HepG2 (cell line): Measurements from ENCODE around the gene C14orf93. TPM values are rescaled to one million over a fixed set of nuclear protein-coding genes. Genes with fewer than 3 reads are reported as not detected.

ENCODE experiments used
- HMG20A ChIP-seq: IDR thresholded peaks from 2 replicates; pipeline ENCODE4 v1.6.1; 2016; ENCODE audit warnings: borderline replicate concordance
- MIER3 ChIP-seq: IDR thresholded peaks from 2 replicates; pipeline ENCODE4 v1.6.1; 2016; ENCODE audit warnings: missing compliant biosample characterization, borderline replicate concordance
- MTF2 ChIP-seq: sonication (generic); formaldehyde crosslinking; IDR thresholded peaks from 2 replicates; pipeline ENCODE4 v1.5.0; 2020; ENCODE audit warnings: missing genetic modification reagents, borderline replicate concordance
- RARG ChIP-seq: sonication (generic); formaldehyde crosslinking; IDR thresholded peaks from 2 replicates; pipeline ENCODE4 v1.4.0; 2020; ENCODE audit warnings: low read depth, mild to moderate bottlenecking, missing genetic modification reagents
- RBFOX2 ChIP-seq: fragments of 200-400 bp; formaldehyde crosslinking; IDR thresholded peaks from 2 replicates; pipeline ENCODE4 v1.6.1; 2017; ENCODE audit warnings: low read depth, mild to moderate bottlenecking, low read length
- RFX1 ChIP-seq: fragments of 450-650 bp; IDR thresholded peaks from 2 replicates; pipeline ENCODE4 v1.6.1; 2017
- SAFB2 ChIP-seq: sonication (generic); formaldehyde crosslinking; IDR thresholded peaks from 2 replicates; pipeline ENCODE4 v1.5.1; 2020; ENCODE audit warnings: missing genetic modification reagents, low read depth, mild to moderate bottlenecking, borderline replicate concordance
- SCMH1 ChIP-seq: sonication (generic); formaldehyde crosslinking; IDR thresholded peaks from 2 replicates; pipeline ENCODE4 v1.9.0; 2021; ENCODE audit warnings: missing genetic modification reagents, mild to moderate bottlenecking, borderline replicate concordance
- TCF7 ChIP-seq: sonication (generic); IDR thresholded peaks from 2 replicates; pipeline ENCODE4 v1.6.1; 2016; ENCODE audit warnings: antibody characterized with exemption, low read depth
- ZNF232 ChIP-seq: sonication (generic); formaldehyde crosslinking; IDR thresholded peaks from 2 replicates; pipeline ENCODE4 v1.4.0; 2020; ENCODE audit warnings: missing genetic modification reagents, borderline replicate concordance
- ZNF3 ChIP-seq: IDR thresholded peaks from 2 replicates; pipeline ENCODE4 v1.7.0; 2017; ENCODE audit warnings: inconsistent platforms
- ZNF317 ChIP-seq: sonication (generic); formaldehyde crosslinking; IDR thresholded peaks from 2 replicates; pipeline ENCODE4 v1.5.0; 2020; ENCODE audit warnings: mild to moderate bottlenecking, missing genetic modification reagents
- ZNF331 ChIP-seq: sonication (generic); formaldehyde crosslinking; IDR thresholded peaks from 2 replicates; pipeline ENCODE4 v1.4.0; 2020; ENCODE audit warnings: missing genetic modification reagents
- ZNF34 ChIP-seq: sonication (generic); formaldehyde crosslinking; IDR thresholded peaks from 2 replicates; pipeline ENCODE4 v1.4.0; 2020; ENCODE audit warnings: mild to moderate bottlenecking, missing genetic modification reagents, borderline replicate concordance
- ZNF558 ChIP-seq: sonication (generic); formaldehyde crosslinking; IDR thresholded peaks from 2 replicates; pipeline ENCODE4 v1.9.0; 2022; ENCODE audit warnings: mild to moderate bottlenecking, missing genetic modification reagents, borderline replicate concordance
- ZNF83 ChIP-seq: sonication (generic); formaldehyde crosslinking; IDR thresholded peaks from 2 replicates; pipeline ENCODE4 v1.4.0; 2020; ENCODE audit warnings: missing genetic modification reagents, mild to moderate bottlenecking, borderline replicate concordance
- polyA plus RNA-seq, 8 experiments: library from polyadenylated mRNA; depleted of rRNA in 3 of 8; stranded (reverse) in 7 of 8; unstranded in 1 of 8; fragments of >200 nt; fragmentation: Illumina TruSeq in 4 of 8; extraction: Trizol in 4 of 8; gene quantifications; 2 replicates each; pipeline versions ENCODE4 v1.2.1 to v1.2.3, GENCODE V29; 2011 to 2016; ENCODE audit warnings: low read depth in 4 of 8, missing spikeins in 1 of 8, mixed read lengths in 1 of 8; ENCODE audit not compliant: insufficient read depth in 1 of 8
- total RNA-seq, 5 experiments: library from RNA; depleted of rRNA; stranded (reverse); fragments of >200 nt; fragmentation: Illumina TruSeq; extraction: Trizol; gene quantifications; 2 replicates each; pipeline ENCODE4 v1.2.3, GENCODE V29; 2016; ENCODE audit warnings: low read depth in 1 of 5
- TF ChIP-seq, protein P1 (sequence below): sonication (generic); formaldehyde crosslinking; IDR thresholded peaks from 2 replicates; pipeline ENCODE4 v1.9.0; 2021; ENCODE audit warnings: missing genetic modification reagents, mild to moderate bottlenecking, borderline replicate concordance
- TF ChIP-seq, protein P2 (sequence below): sonication (generic); formaldehyde crosslinking; IDR thresholded peaks from 2 replicates; pipeline ENCODE4 v1.9.0; 2022; ENCODE audit warnings: low read depth, missing genetic modification reagents
- TF ChIP-seq, protein P3 (sequence below): sonication (generic); formaldehyde crosslinking; IDR thresholded peaks from 2 replicates; pipeline ENCODE4 v1.5.1; 2020; ENCODE audit warnings: missing genetic modification reagents, mild to moderate bottlenecking, borderline replicate concordance
- TF ChIP-seq, protein P4 (sequence below): sonication (generic); formaldehyde crosslinking; IDR thresholded peaks from 2 replicates; pipeline ENCODE4 v1.4.0; 2020; ENCODE audit warnings: missing genetic modification reagents, borderline replicate concordance
- TF ChIP-seq, protein P5 (sequence below): sonication (generic); formaldehyde crosslinking; IDR thresholded peaks from 2 replicates; pipeline ENCODE4 v1.4.0; 2020; ENCODE audit warnings: mild to moderate bottlenecking, missing genetic modification reagents

Gene C14orf93
- total and polyA plus RNA-seq, 2 of the 13 experiments (the other 11 are each of a cell fraction or from before 2014, with no cell fraction given): 11.4 to 22.5 TPM

DNA sequence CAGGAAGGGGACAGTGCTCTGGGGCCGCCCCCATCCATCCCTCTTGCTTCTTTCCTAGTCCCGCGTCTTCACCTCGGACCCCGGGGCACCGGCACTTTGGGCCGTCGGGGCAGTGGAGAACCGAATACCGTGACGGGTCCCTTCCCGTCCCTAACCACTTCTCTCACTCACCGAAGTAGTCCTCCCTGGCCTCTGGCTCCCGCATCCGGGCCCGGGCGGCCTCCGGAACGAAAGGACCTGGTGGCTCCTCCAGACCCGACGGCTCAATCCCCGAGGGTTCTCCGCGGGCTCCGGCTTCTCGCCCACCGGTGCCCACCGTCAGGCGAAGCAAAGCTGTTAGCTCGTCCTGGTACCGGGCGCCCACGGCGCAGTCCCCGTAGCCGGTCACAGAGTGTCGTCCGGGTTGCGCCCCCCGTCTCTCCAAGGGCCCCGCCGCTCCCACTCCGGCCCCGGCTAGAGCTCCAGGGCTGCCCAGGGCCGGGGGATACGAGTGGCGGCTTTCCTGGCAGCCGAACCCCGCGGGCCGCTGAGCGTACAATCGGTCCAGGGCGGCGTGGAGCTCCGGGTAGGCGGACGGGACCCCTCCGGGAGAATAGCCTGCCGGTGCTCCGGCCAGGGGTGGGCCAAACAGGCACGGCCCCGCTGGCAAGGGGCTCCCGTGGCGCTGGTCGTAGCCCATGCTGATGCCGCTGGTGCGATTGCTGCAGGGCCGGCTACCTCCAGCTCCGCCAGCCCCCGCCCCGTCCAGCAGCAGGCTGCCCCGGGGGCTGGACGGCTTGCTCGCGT is 28.7 kb downstream of the C14orf93 start (continued):
- TF ChIP-seq, protein P1, sequence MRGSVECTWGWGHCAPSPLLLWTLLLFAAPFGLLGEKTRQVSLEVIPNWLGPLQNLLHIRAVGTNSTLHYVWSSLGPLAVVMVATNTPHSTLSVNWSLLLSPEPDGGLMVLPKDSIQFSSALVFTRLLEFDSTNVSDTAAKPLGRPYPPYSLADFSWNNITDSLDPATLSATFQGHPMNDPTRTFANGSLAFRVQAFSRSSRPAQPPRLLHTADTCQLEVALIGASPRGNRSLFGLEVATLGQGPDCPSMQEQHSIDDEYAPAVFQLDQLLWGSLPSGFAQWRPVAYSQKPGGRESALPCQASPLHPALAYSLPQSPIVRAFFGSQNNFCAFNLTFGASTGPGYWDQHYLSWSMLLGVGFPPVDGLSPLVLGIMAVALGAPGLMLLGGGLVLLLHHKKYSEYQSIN: no peak
- TF ChIP-seq ZNF3 (no peak), RARG (CRISPR knock-in tag) (no peak; the same call in 1 of the 2 replicates), ZNF83 (CRISPR knock-in tag) (no peak; the same call in 1 of the 2 replicates), TCF7 (no peak), RFX1 (no peak), MTF2 (CRISPR knock-in tag) (no peak), ZNF558 (no peak), MIER3 (CRISPR knock-in tag) (peak; percentile 47; the same call in 1 of the 2 replicates), SAFB2 (CRISPR knock-in tag) (0 out of 2 replicates have a peak, but pooled peaks have one; percentile 26), HMG20A (CRISPR knock-in tag) (no peak), ZNF317 (CRISPR knock-in tag) (no peak), RBFOX2 (peak; percentile 85), SCMH1 (CRISPR knock-in tag) (no peak), ZNF232 (no peak), ZNF331 (CRISPR knock-in tag) (peak; percentile 4; the same call in 1 of the 2 replicates), ZNF34 (CRISPR knock-in tag) (peak; percentile 79; the same call in 1 of the 2 replicates)
- TF ChIP-seq, protein P2, sequence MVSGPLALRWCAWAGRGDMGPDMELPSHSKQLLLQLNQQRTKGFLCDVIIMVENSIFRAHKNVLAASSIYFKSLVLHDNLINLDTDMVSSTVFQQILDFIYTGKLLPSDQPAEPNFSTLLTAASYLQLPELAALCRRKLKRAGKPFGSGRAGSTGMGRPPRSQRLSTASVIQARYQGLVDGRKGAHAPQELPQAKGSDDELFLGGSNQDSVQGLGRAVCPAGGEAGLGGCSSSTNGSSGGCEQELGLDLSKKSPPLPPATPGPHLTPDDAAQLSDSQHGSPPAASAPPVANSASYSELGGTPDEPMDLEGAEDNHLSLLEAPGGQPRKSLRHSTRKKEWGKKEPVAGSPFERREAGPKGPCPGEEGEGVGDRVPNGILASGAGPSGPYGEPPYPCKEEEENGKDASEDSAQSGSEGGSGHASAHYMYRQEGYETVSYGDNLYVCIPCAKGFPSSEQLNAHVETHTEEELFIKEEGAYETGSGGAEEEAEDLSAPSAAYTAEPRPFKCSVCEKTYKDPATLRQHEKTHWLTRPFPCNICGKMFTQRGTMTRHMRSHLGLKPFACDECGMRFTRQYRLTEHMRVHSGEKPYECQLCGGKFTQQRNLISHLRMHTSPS (CRISPR knock-in tag): peak; percentile 68; the same call in 1 of the 2 replicates
- TF ChIP-seq, protein P3, sequence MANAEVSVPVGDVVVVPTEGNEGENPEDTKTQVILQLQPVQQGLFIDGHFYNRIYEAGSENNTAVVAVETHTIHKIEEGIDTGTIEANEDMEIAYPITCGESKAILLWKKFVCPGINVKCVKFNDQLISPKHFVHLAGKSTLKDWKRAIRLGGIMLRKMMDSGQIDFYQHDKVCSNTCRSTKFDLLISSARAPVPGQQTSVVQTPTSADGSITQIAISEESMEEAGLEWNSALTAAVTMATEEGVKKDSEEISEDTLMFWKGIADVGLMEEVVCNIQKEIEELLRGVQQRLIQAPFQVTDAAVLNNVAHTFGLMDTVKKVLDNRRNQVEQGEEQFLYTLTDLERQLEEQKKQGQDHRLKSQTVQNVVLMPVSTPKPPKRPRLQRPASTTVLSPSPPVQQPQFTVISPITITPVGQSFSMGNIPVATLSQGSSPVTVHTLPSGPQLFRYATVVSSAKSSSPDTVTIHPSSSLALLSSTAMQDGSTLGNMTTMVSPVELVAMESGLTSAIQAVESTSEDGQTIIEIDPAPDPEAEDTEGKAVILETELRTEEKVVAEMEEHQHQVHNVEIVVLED (CRISPR knock-in tag): no peak
- TF ChIP-seq, protein P4, sequence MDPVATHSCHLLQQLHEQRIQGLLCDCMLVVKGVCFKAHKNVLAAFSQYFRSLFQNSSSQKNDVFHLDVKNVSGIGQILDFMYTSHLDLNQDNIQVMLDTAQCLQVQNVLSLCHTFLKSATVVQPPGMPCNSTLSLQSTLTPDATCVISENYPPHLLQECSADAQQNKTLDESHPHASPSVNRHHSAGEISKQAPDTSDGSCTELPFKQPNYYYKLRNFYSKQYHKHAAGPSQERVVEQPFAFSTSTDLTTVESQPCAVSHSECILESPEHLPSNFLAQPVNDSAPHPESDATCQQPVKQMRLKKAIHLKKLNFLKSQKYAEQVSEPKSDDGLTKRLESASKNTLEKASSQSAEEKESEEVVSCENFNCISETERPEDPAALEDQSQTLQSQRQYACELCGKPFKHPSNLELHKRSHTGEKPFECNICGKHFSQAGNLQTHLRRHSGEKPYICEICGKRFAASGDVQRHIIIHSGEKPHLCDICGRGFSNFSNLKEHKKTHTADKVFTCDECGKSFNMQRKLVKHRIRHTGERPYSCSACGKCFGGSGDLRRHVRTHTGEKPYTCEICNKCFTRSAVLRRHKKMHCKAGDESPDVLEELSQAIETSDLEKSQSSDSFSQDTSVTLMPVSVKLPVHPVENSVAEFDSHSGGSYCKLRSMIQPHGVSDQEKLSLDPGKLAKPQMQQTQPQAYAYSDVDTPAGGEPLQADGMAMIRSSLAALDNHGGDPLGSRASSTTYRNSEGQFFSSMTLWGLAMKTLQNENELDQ: no peak
- TF ChIP-seq, protein P5, sequence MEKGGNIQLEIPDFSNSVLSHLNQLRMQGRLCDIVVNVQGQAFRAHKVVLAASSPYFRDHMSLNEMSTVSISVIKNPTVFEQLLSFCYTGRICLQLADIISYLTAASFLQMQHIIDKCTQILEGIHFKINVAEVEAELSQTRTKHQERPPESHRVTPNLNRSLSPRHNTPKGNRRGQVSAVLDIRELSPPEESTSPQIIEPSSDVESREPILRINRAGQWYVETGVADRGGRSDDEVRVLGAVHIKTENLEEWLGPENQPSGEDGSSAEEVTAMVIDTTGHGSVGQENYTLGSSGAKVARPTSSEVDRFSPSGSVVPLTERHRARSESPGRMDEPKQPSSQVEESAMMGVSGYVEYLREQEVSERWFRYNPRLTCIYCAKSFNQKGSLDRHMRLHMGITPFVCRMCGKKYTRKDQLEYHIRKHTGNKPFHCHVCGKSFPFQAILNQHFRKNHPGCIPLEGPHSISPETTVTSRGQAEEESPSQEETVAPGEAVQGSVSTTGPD: no peak
